ENCODE data around the gene TTC34. TPM values are rescaled to one million over a fixed set of nuclear protein-coding genes. Genes with fewer than 3 reads are reported as not detected.

TTC34 gene
- total and polyA plus RNA-seq, 2 of the 13 experiments (the other 11 are each of a cell fraction or from before 2014, with no cell fraction given), result 0.07 to 0.11 TPM

DNA sequence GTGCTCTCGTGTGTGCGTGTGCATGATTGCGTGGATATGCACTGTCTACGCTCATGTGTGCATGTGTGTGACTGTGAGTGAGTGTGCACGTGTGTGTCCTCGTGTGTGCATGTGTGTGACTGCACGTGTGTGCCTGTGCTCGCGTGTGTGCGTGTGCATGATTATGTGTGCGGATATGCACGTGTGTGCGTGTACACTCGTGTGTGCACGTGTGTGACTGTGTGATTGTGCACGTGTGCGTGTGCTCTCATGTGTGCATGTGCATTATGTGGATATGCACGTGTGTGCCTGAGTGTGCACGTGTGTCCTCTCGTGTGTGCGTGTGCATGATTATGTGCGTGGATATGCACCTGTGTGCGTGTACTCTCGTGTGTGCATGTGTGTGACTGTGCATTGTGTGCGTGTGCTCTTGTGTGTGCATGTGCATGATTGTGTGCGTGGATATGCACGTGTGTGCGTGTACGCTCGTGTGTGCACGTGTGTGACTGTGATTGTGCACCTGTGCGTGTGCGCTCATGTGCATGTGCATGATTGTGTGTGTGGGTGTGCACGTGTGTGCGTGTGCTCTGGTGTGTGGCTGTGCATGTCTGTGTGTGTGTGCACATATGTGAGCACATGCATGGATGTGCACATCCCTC is 170.9 kb downstream of the TTC34 start:
- Histone ChIP-seq H3K79me2 (ENCODE audit: insufficient read depth, low read length) (no peaks in the 10 kb centered on the region), H3K9me3 (ENCODE audit: low read length) (no peaks in the 10 kb centered on the region), H3K4me3 (replicated peaks in 1 of 3; ENCODE audit: insufficient read depth in 1 of 3, low read depth in 2 of 3, low read length in 3 of 3) (peak overlapping the region in 1 of 3 experiments; percentile 42; a peak in 1 of 6 replicates), H3K36me3 (replicated peaks in 1 of 2; ENCODE audit: control insufficient read depth in 1 of 2, insufficient read depth in 2 of 2, low read length in 2 of 2) (no peaks in the 10 kb centered on the region), H2AFZ (ENCODE audit: low read length) (no peak overlapping the region), H3K27ac (ENCODE audit: extremely low read length, insufficient read depth, low read length) (no peak overlapping the region), H4K20me1 (ENCODE audit: insufficient read depth, low read length) (0 out of 2 replicates have a peak, but pooled peaks cover 2% of the 10 kb centered on the region), H3K4me2 (ENCODE audit: low read depth, low read length) (peak overlapping the region; percentile 66; the same call in 1 of the 2 replicates), H3K9ac (ENCODE audit: insufficient read depth, low read depth, low read length) (no peak overlapping the region), H3K27me3 (ENCODE audit: control insufficient read depth in 1 of 2, insufficient read depth in 2 of 2, low read length in 2 of 2) (peaks cover 13 to 31% of the 10 kb centered on the region in 2 experiments; a peak in 4 of 5 replicates), H3K4me1 (ENCODE audit: insufficient read depth, low read length) (peaks cover 40% of the 10 kb centered on the region)
- POLR2A ChIA-PET, result interaction anchor here (1.2 kb wide), 1 partner anchor 218 kb away, joined by 3 read pairs; the partner anchor contains the start of gene PEX10
- 85% methylated on average over 35 of the region's 35 CpGs for WGBS (ENCODE audit: low lambda C conversion rate)
- FAIRE-seq (no peak), DNase-seq (ENCODE audit: low spot score) (no peak), ATAC-seq (no peak)
- in situ Hi-C loops (cut with HindIII; ENCODE audit: extremely low pct_ligation_motif_present, low pct_unique_long_range_greater_than_20kb) (no loop called here), intact Hi-C loops (cut with micrococcal nuclease; ENCODE audit: unreplicated experiment) (loop anchor here (5.0 to 10.0 kb wide), 2 partner anchors 46 to 73 kb away; partner anchors contain the start of genes PRXL2B and TNFRSF14)
- no TSS peak for BruUV-seq (replicated peaks)
- TF ChIP-seq, protein P1, sequence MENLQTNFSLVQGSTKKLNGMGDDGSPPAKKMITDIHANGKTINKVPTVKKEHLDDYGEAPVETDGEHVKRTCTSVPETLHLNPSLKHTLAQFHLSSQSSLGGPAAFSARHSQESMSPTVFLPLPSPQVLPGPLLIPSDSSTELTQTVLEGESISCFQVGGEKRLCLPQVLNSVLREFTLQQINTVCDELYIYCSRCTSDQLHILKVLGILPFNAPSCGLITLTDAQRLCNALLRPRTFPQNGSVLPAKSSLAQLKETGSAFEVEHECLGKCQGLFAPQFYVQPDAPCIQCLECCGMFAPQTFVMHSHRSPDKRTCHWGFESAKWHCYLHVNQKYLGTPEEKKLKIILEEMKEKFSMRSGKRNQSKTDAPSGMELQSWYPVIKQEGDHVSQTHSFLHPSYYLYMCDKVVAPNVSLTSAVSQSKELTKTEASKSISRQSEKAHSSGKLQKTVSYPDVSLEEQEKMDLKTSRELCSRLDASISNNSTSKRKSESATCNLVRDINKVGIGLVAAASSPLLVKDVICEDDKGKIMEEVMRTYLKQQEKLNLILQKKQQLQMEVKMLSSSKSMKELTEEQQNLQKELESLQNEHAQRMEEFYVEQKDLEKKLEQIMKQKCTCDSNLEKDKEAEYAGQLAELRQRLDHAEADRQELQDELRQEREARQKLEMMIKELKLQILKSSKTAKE (CRISPR knock-in tag; IDR thresholded peaks at IDR 0.05; ENCODE audit: borderline replicate concordance), result 0 out of 2 replicates have a peak, but pooled peaks have one; percentile 10
- TF ChIP-seq, protein P2, sequence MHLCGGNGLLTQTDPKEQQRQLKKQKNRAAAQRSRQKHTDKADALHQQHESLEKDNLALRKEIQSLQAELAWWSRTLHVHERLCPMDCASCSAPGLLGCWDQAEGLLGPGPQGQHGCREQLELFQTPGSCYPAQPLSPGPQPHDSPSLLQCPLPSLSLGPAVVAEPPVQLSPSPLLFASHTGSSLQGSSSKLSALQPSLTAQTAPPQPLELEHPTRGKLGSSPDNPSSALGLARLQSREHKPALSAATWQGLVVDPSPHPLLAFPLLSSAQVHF (CRISPR knock-in tag; IDR thresholded peaks at IDR 0.05), result 0 out of 2 replicates have a peak, but pooled peaks have one; percentile 45
- TF ChIP-seq NONO (IDR thresholded peaks at IDR 0.05), result no peak
- peak; percentile 43; the same call in 1 of the 2 replicates for TF ChIP-seq NONO (CRISPR knock-in tag; conservative IDR thresholded peaks at IDR 0.05)
- TF ChIP-seq HOXA9 (CRISPR knock-in tag; IDR thresholded peaks at IDR 0.05; ENCODE audit: borderline replicate concordance), result peak; percentile 78; the same call in 1 of the 2 replicates
- no peak for TF ChIP-seq ZNF460 (CRISPR knock-in tag; IDR thresholded peaks at IDR 0.05; ENCODE audit: borderline replicate concordance)
- TF ChIP-seq, protein P3, sequence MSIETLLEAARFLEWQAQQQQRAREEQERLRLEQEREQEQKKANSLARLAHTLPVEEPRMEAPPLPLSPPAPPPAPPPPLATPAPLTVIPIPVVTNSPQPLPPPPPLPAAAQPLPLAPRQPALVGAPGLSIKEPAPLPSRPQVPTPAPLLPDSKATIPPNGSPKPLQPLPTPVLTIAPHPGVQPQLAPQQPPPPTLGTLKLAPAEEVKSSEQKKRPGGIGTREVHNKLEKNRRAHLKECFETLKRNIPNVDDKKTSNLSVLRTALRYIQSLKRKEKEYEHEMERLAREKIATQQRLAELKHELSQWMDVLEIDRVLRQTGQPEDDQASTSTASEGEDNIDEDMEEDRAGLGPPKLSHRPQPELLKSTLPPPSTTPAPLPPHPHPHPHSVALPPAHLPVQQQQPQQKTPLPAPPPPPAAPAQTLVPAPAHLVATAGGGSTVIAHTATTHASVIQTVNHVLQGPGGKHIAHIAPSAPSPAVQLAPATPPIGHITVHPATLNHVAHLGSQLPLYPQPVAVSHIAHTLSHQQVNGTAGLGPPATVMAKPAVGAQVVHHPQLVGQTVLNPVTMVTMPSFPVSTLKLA (IDR thresholded peaks at IDR 0.05), result peak; percentile 79
- CTCF ChIA-PET (ENCODE audit: low intra/inter-chr PET ratio, low total read pairs), result no interaction called here

Measured in HepG2 (cell line).